Parathyroid adenoma (tissue), 2 donors: ENCODE measurements around the gene LHFPL3.

Experiments
- H2AFZ ChIP-seq: fragments of 300-600 bp; sonication (generic); one replicate; pipeline ENCODE4 v1.7.0; 2017; ENCODE audit warnings: antibody characterized with exemption, mild to moderate bottlenecking
- H3K27ac ChIP-seq: fragments of 300-600 bp; sonication (generic); one replicate; pipeline ENCODE4 v1.7.0; 2017
- H3K27me3 ChIP-seq: fragments of 300-600 bp; sonication (generic); one replicate; pipeline ENCODE4 v1.7.0; 2017; ENCODE audit warnings: low read length; ENCODE audit not compliant: control insufficient read depth, insufficient read depth
- H3K36me3 ChIP-seq: fragments of 300-600 bp; sonication (generic); one replicate; pipeline ENCODE4 v1.7.0; 2017; ENCODE audit warnings: low read length; ENCODE audit not compliant: control insufficient read depth, insufficient read depth
- H3K4me1 ChIP-seq: fragments of 300-600 bp; sonication (generic); one replicate; pipeline ENCODE4 v1.7.0; 2017; ENCODE audit warnings: control low read depth
- H3K4me2 ChIP-seq: fragments of 300-600 bp; sonication (generic); one replicate; pipeline ENCODE4 v1.7.0; 2017; ENCODE audit warnings: low read length
- H3K4me3 ChIP-seq: fragments of 300-600 bp; sonication (generic); one replicate; pipeline ENCODE4 v1.7.0; 2017; ENCODE audit warnings: low read depth, low read length
- H3K79me2 ChIP-seq: fragments of 300-600 bp; sonication (generic); one replicate; pipeline ENCODE4 v1.7.0; 2017; ENCODE audit warnings: control low read depth
- H3K9ac ChIP-seq: fragments of 300-600 bp; sonication (generic); one replicate; pipeline ENCODE4 v1.7.0; 2017; ENCODE audit warnings: mild to moderate bottlenecking
- H3K9me3 ChIP-seq: fragments of 300-600 bp; sonication (generic); one replicate; pipeline ENCODE4 v1.7.0; 2017; ENCODE audit warnings: low read length; ENCODE audit not compliant: control insufficient read depth
- CTCF ChIP-seq: fragments of 300-600 bp; sonication (generic); IDR thresholded peaks from one replicate; pipeline ENCODE4 v1.7.0; 2017; ENCODE audit warnings: antibody characterized with exemption, mild to moderate bottlenecking
- donor health status: primary hyperparathyroidism.

Gene LHFPL3

GRCh38 chr7:104603957-104604356, 275.6 kb downstream of the LHFPL3 start:
- Histone ChIP-seq H2AFZ (no peak overlapping the region), H3K79me2 (no peaks in the 10 kb centered on the region), H3K27ac (no peak overlapping the region), H3K4me1 (no peaks in the 10 kb centered on the region), H3K4me2 (no peak overlapping the region), H3K4me3 (no peak overlapping the region), H3K9ac (no peak overlapping the region), H3K36me3 (no peaks in the 10 kb centered on the region), H3K9me3 (no peaks in the 10 kb centered on the region), H3K27me3 (no peaks in the 10 kb centered on the region)
- TF ChIP-seq CTCF = no peak

GRCh38 chr7:104604706-104605105, 276.3 kb downstream of the LHFPL3 start:
- H3K27ac ChIP-seq = no peak overlapping the region
- H3K4me2 ChIP-seq = no peak overlapping the region
- no peaks in the 10 kb centered on the region for H3K9me3 ChIP-seq
- no peaks in the 10 kb centered on the region for H3K79me2 ChIP-seq
- no peak overlapping the region for H2AFZ ChIP-seq
- no peaks in the 10 kb centered on the region for H3K27me3 ChIP-seq
- H3K36me3 ChIP-seq = no peaks in the 10 kb centered on the region
- no peak overlapping the region for H3K9ac ChIP-seq
- TF ChIP-seq CTCF = no peak
- no peak overlapping the region for H3K4me3 ChIP-seq
- H3K4me1 ChIP-seq = no peaks in the 10 kb centered on the region

GRCh38 chr7:104621321-104621720, 292.9 kb downstream of the LHFPL3 start:
- Histone ChIP-seq H3K4me3 (no peak overlapping the region), H2AFZ (peak overlapping the region; percentile 20), H3K79me2 (no peaks in the 10 kb centered on the region), H3K36me3 (no peaks in the 10 kb centered on the region), H3K27ac (no peak overlapping the region), H3K4me2 (no peak overlapping the region), H3K9ac (no peak overlapping the region), H3K27me3 (no peaks in the 10 kb centered on the region), H3K9me3 (no peaks in the 10 kb centered on the region), H3K4me1 (no peaks in the 10 kb centered on the region)
- no peak for TF ChIP-seq CTCF

- Histone ChIP-seq H3K4me3 (no peak overlapping the region), H3K4me1 (no peaks in the 10 kb centered on the region), H3K27ac (no peak overlapping the region), H3K9me3 (no peaks in the 10 kb centered on the region), H3K79me2 (no peaks in the 10 kb centered on the region), H2AFZ (no peak overlapping the region), H3K27me3 (no peaks in the 10 kb centered on the region), H3K9ac (no peak overlapping the region), H3K36me3 (no peaks in the 10 kb centered on the region), H3K4me2 (no peak overlapping the region)
- no peak for TF ChIP-seq CTCF
Observed at GRCh38 chr7:104625956-104626355, 297.6 kb downstream of the LHFPL3 start.

- Histone ChIP-seq H2AFZ (no peak overlapping the region), H3K9me3 (no peaks in the 10 kb centered on the region), H3K79me2 (no peaks in the 10 kb centered on the region), H3K36me3 (no peaks in the 10 kb centered on the region), H3K4me1 (no peaks in the 10 kb centered on the region), H3K4me3 (no peak overlapping the region), H3K27me3 (no peaks in the 10 kb centered on the region), H3K4me2 (no peak overlapping the region), H3K27ac (no peak overlapping the region), H3K9ac (no peak overlapping the region)
- TF ChIP-seq CTCF = no peak
Observed at GRCh38 chr7:104627516-104627915, 299.1 kb downstream of the LHFPL3 start.
